ENCODE measurements around the gene CLEC1A. TPM values are rescaled to one million over a fixed set of nuclear protein-coding genes. Genes with fewer than 3 reads are reported as not detected.

CLEC1A gene
- total and polyA plus RNA-seq, 2 of the 13 experiments (the other 11 are each of a cell fraction or from before 2014, with no cell fraction given) = not detected

- CTCF ChIA-PET (ENCODE audit: low intra/inter-chr PET ratio, low total read pairs) = no interaction called here
- Histone ChIP-seq H3K36me3 (replicated peaks in 1 of 2; ENCODE audit: control insufficient read depth in 1 of 2, insufficient read depth in 2 of 2, low read length in 2 of 2) (no peaks in the 10 kb centered on the region), H3K27ac (ENCODE audit: extremely low read length, insufficient read depth, low read length) (no peak overlapping the region), H3K27me3 (ENCODE audit: control insufficient read depth in 1 of 2, insufficient read depth in 2 of 2, low read length in 2 of 2) (no peaks in the 10 kb centered on the region; a peak in 1 of 5 replicates), H3K4me3 (replicated peaks in 1 of 3; ENCODE audit: insufficient read depth in 1 of 3, low read depth in 2 of 3, low read length in 3 of 3) (no peak overlapping the region), H2AFZ (ENCODE audit: low read length) (no peak overlapping the region), H3K4me1 (ENCODE audit: insufficient read depth, low read length) (0 out of 2 replicates have a peak, but pooled peaks cover 6% of the 10 kb centered on the region), H3K79me2 (ENCODE audit: insufficient read depth, low read length) (no peaks in the 10 kb centered on the region), H3K9ac (ENCODE audit: insufficient read depth, low read depth, low read length) (no peak overlapping the region), H3K4me2 (ENCODE audit: low read depth, low read length) (no peak overlapping the region), H4K20me1 (ENCODE audit: insufficient read depth, low read length) (no peaks in the 10 kb centered on the region), H3K9me3 (ENCODE audit: low read length) (no peaks in the 10 kb centered on the region)
- WGBS (ENCODE audit: low lambda C conversion rate) = 40% methylated on average over 12 of the region's 13 CpGs
- TF ChIP-seq ZBTB3 (CRISPR knock-in tag; IDR thresholded peaks at IDR 0.05; ENCODE audit: borderline replicate concordance, low read depth) (no peak), HOXA3 (CRISPR knock-in tag; IDR thresholded peaks at IDR 0.05) (no peak), TBX2 (CRISPR knock-in tag; IDR thresholded peaks at IDR 0.05; ENCODE audit: borderline replicate concordance) (no peak), ZNF766 (CRISPR knock-in tag; IDR thresholded peaks at IDR 0.05; ENCODE audit: borderline replicate concordance) (no peak), ZSCAN22 (CRISPR knock-in tag; IDR thresholded peaks at IDR 0.05) (no peak), HNF4A (CRISPR knock-in tag; IDR thresholded peaks at IDR 0.05) (peak; percentile 17; the same call in 1 of the 2 replicates), ZFAT (CRISPR knock-in tag; conservative IDR thresholded peaks at IDR 0.05) (no peak), ZNF280D (CRISPR knock-in tag; IDR thresholded peaks at IDR 0.05) (no peak)
- intact Hi-C loops (cut with micrococcal nuclease; ENCODE audit: unreplicated experiment) (loop anchor here (1.0 kb wide), 1 partner anchor 126 kb away; the partner anchor contains the start of gene CLEC12B), in situ Hi-C loops (cut with HindIII; ENCODE audit: extremely low pct_ligation_motif_present, low pct_unique_long_range_greater_than_20kb) (loop anchor here (10.0 kb wide), 1 partner anchor 382 kb away; no protein-coding TSS in a partner anchor)
- POLR2A ChIA-PET = no interaction called here
- DNase-seq (ENCODE audit: low spot score) (peak; percentile 4), FAIRE-seq (no peak), ATAC-seq (no peak)
- BruUV-seq (replicated peaks) = no TSS peak
These were observed 37.9 kb upstream of the CLEC1A start for GRCh38 chr12:10136637-10137205.
